K562 (cell line): ENCODE results near the gene C12orf75. TPM values are rescaled to one million over a fixed set of nuclear protein-coding genes. Genes with fewer than 3 reads are reported as not detected.

Source experiments
- ATAC-seq: fragments of 200-7000 bp; cut with Tn5 transposase; 3 replicates; pipeline ENCODE4 v1.9.1; 2020; ENCODE audit warnings: moderate library complexity
- BruUV-seq: library from RNA; stranded (reverse); fragments of 400-500 nt; replicated peaks from 2 replicates; lab custom pipeline; 2021; lab: Mats Ljungman, UMichigan
- CTCF ChIA-PET: fragments of 300-600 bp; formaldehyde crosslinking; extraction: SDS; loops from one replicate; lab custom pipeline; 2021; ENCODE audit warnings: low intra/inter-chr PET ratio; lab: Yijun Ruan, JAX
- POLR2A ChIA-PET: fragments of 300-600, 350-650 bp; sonication (Branson Sonifier 250); formaldehyde crosslinking; extraction: SDS; loops from one replicate; lab custom pipeline; 2021; ENCODE audit warnings: antibody characterized with exemption, inconsistent platforms; lab: Yijun Ruan, JAX
- DNase-seq, 4 experiments: peaks; one replicate each; pipeline versions ENCODE4 v3.0.0 to v3.0.0-alpha.2; 2011 to 2018; ENCODE audit warnings: low spot score in 3 of 4, mixed read lengths in 3 of 4; ENCODE audit errors: extremely low read depth in 1 of 4
- FAIRE-seq: peaks from 2 replicates; lab custom pipeline; 2011; peaks lifted over from hg19 to GRCh38; lab: Jason Lieb, UNC
- H2AFZ ChIP-seq: 2 replicates; pipeline ENCODE4 v1.6.0; 2011; ENCODE audit warnings: low read depth, low read length, control low read depth, inconsistent platforms
- H3K27ac ChIP-seq: fragments of 200-600 bp; 3 replicates; pipeline ENCODE4 v1.8.0; 2011; ENCODE audit warnings: low read depth, mild to moderate bottlenecking, control low read depth, inconsistent platforms, low read length, moderate library complexity, mixed read lengths; ENCODE audit errors: extremely low read depth
- H3K27me3 ChIP-seq, 2 experiments: fragments of 300-600 bp in 1 of 2; 2 replicates in 1 of 2; 3 replicates in 1 of 2; pipeline versions ENCODE4 v1.6.0 to v1.8.0; 2011; ENCODE audit warnings: inconsistent platforms in 2 of 2, low read length in 2 of 2, mild to moderate bottlenecking in 1 of 2, mixed read lengths in 1 of 2, moderate library complexity in 1 of 2; ENCODE audit not compliant: control insufficient read depth in 2 of 2, insufficient read depth in 2 of 2
- H3K36me3 ChIP-seq: fragments of 300-600 bp; 3 replicates; pipeline ENCODE4 v1.8.0; 2011; ENCODE audit warnings: mild to moderate bottlenecking, low read length, inconsistent platforms; ENCODE audit not compliant: control insufficient read depth, insufficient read depth
- H3K4me1 ChIP-seq, 2 experiments: fragments of 200-600 bp in 1 of 2; replicated peaks in 1 of 2; 2 replicates in 1 of 2; 3 replicates in 1 of 2; pipeline versions ENCODE4 v1.5.1 to v1.8.0; 2011; ENCODE audit warnings: inconsistent platforms in 2 of 2, low read length in 2 of 2, mild to moderate bottlenecking in 1 of 2, mixed read lengths in 1 of 2, moderate library complexity in 1 of 2; ENCODE audit not compliant: control insufficient read depth in 2 of 2, insufficient read depth in 2 of 2
- H3K4me2 ChIP-seq: 2 replicates; pipeline ENCODE4 v1.6.1; 2011; ENCODE audit warnings: low read length, control low read depth, inconsistent platforms, mixed read lengths; ENCODE audit not compliant: insufficient read depth
- H3K4me3 ChIP-seq: fragments of 200-600 bp; sonication (generic), shearing (Covaris generic); 2 replicates; pipeline ENCODE4 v1.5.1; 2016; ENCODE audit warnings: control low read depth, inconsistent platforms
- H3K79me2 ChIP-seq: fragments of 200-600 bp; 3 replicates; pipeline ENCODE4 v1.8.0; 2011; ENCODE audit warnings: low read length, inconsistent platforms; ENCODE audit not compliant: control insufficient read depth, insufficient read depth
- H3K9ac ChIP-seq, 2 experiments: 2 replicates each; pipeline versions ENCODE4 v1.6.0 to v1.6.1; 2011; ENCODE audit warnings: low read depth in 2 of 2, low read length in 2 of 2, control low read depth in 1 of 2, inconsistent platforms in 1 of 2, mild to moderate bottlenecking in 1 of 2, mixed read lengths in 1 of 2; ENCODE audit not compliant: insufficient read depth in 1 of 2
- H3K9me1 ChIP-seq: one replicate; pipeline ENCODE4 v1.6.0; 2011; ENCODE audit warnings: inconsistent platforms, mild to moderate bottlenecking, low read length, moderate library complexity; ENCODE audit not compliant: control insufficient read depth, insufficient read depth
- H3K9me3 ChIP-seq: replicated peaks from 2 replicates; pipeline ENCODE4 v1.5.1; 2011; ENCODE audit warnings: low read depth, low read length, inconsistent platforms; ENCODE audit not compliant: control insufficient read depth, insufficient read depth
- H4K20me1 ChIP-seq: replicated peaks from 2 replicates; pipeline ENCODE4 v1.6.1; 2011; ENCODE audit warnings: low read length, inconsistent platforms, mixed read lengths; ENCODE audit not compliant: control insufficient read depth, insufficient read depth
- EHMT2 ChIP-seq: fragments of 450-650 bp; IDR thresholded peaks from 2 replicates; pipeline ENCODE4 v1.6.1; 2018; ENCODE audit warnings: antibody characterized with exemption
- NR2C1 ChIP-seq, 2 experiments: fragments of 450-650 bp; IDR thresholded peaks; 2 replicates each; pipeline ENCODE4 v1.6.1; 2017; ENCODE audit warnings: mild to moderate bottlenecking in 2 of 2, antibody characterized with exemption in 1 of 2, inconsistent platforms in 1 of 2, missing compliant biosample characterization in 1 of 2, missing genetic modification characterization in 1 of 2
- SMARCA4 ChIP-seq: fragments of 450-650 bp; IDR thresholded peaks from 2 replicates; pipeline ENCODE4 v1.6.1; 2016
- SOX6 ChIP-seq: fragments of 450-650 bp; IDR thresholded peaks from 2 replicates; pipeline ENCODE4 v1.6.1; 2014; ENCODE audit warnings: mild to moderate bottlenecking
- ZNF444 ChIP-seq: fragments of 250-450 bp; sonication (Bioruptor Pico); IDR thresholded peaks from 2 replicates; pipeline ENCODE4 v1.4.0; 2020; ENCODE audit warnings: mild to moderate bottlenecking, moderate library complexity
- WGBS: fragments of 100-300 bp; shearing (Covaris generic); methylation state at CpG from one replicate; pipeline ENCODE4 v1.1.6; 2016; ENCODE audit warnings: low coverage, mixed read lengths; ENCODE audit not compliant: insufficient coverage; ENCODE audit errors: missing lambda C conversion rate; 5-methylcytosine and 5-hydroxymethylcytosine counted together
- in situ Hi-C: fragments of 300-500 bp; cut with MboI; formaldehyde crosslinking; loops from 4 replicates; pipeline ENCODE4 v1.15.0; 2018; ENCODE audit warnings: inconsistent platforms, mixed read lengths
- intact Hi-C: fragments of 100-400 bp; cut with micrococcal nuclease; formaldehyde crosslinking; loops from 2 replicates; pipeline ENCODE4 v1.14.2; 2022
- polyA plus RNA-seq, 8 experiments: library from polyadenylated mRNA; depleted of rRNA in 4 of 8; stranded (reverse) in 5 of 8; unstranded in 3 of 8; fragments of >200 nt; fragmentation: Nextera tagmentation in 2 of 8; fragmentation: Illumina TruSeq in 1 of 8; extraction: Ambion mirVana in 2 of 8; extraction: Trizol in 1 of 8; gene quantifications; 2 replicates each; pipeline versions ENCODE4 v1.2.1 to v1.2.3, GENCODE V29; 2011 to 2014; ENCODE audit warnings: inconsistent platforms in 1 of 8, missing spikeins in 1 of 8
- total RNA-seq, 7 experiments: library from RNA; depleted of rRNA in 6 of 7; stranded (reverse); fragments of >200 nt in 6 of 7; fragmentation: Illumina TruSeq in 2 of 7; extraction: Trizol in 2 of 7; gene quantifications; 2 replicates each; pipeline versions ENCODE4 v1.2.1 to v1.2.3, GENCODE V29; 2011 to 2021; ENCODE audit warnings: low replicate concordance in 1 of 7

Gene C12orf75
- total and polyA plus RNA-seq, 9 of the 15 experiments (the other 6 are each of a cell fraction or from before 2014, with no cell fraction given) = 0.06 to 0.82 (median 0.26) TPM; not detected in 3

DNA sequence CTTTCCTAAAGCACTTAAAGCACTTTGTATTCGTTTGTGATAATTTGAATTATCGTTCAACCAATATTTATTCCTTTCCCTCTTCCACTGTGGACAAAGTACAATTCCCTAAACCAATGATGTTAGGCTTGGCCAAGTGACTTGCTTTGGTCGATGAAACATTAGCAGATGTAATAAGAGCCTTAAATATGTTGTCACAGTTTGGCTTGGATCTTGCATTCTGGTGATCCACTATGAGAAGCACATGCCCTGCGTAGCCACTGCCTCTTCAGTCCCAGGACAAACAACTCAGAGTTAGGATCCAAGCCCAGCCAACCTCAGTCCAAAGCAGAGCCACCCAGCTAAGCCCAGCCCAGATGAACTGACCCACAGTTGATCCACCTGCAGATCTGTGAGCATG lies 8.4 kb upstream of the C12orf75 start:
- POLR2A ChIA-PET = no interaction called here
- no peak for FAIRE-seq
- H3K79me2 ChIP-seq = no peaks in the 10 kb centered on the region

DNA sequence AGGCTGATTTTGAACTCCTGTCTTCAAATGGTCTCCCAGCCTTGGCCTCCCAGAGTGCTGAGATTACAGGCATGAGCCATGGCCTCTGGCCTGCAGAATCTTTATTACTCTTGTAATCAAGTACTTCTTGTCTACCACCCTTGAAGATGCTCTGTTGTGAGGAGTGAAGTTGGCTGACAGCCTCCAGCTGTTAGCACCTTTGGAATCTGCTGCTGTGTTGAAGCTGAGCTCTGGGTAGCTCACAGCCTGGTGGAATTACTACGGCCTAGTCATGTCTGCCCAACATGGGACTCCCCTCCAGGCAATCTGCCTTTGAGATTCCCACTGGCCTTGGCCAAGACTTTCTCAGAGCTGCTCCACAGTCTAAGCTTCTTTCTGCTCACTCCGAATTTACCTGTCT lies 5.8 kb upstream of the C12orf75 start:
- CTCF ChIA-PET = no interaction called here
- Histone ChIP-seq H3K9ac (no peak overlapping the region), H3K9me3 (no peaks in the 10 kb centered on the region), H3K27ac (no peak overlapping the region), H2AFZ (no peak overlapping the region), H3K36me3 (no peaks in the 10 kb centered on the region), H3K4me1 (no peaks in the 10 kb centered on the region), H3K9me1 (no peaks in the 10 kb centered on the region), H3K79me2 (no peaks in the 10 kb centered on the region), H3K4me2 (no peak overlapping the region), H3K4me3 (no peak overlapping the region)
- intact Hi-C loops (no loop called here), in situ Hi-C loops (no loop called here)
- POLR2A ChIA-PET = interaction anchor here (0.5 kb wide), 1 partner anchor 870 kb away, joined by 3 read pairs; no protein-coding TSS in a partner anchor
- no TSS peak for BruUV-seq
- ATAC-seq (no peak), DNase-seq (no peak), FAIRE-seq (no peak)
- TF ChIP-seq ZNF444 (CRISPR knock-in tag) (no peak), SOX6 (no peak), NR2C1 (IDR thresholded peaks at IDR 0.05) (no peak), NR2C1 (tag; IDR thresholded peaks at IDR 0.05) (no peak)
- TF ChIP-seq, all 486 proteins: peak for 0
- no peaks in the 10 kb centered on the region for H4K20me1 ChIP-seq
- H3K27me3 ChIP-seq = peaks cover 12 to 25% of the 10 kb centered on the region in 2 experiments; a peak in 4 of 5 replicates
- WGBS = 0% methylated on average over 2 of the region's 2 CpGs

More for the DNA sequence above, 8.4 kb upstream of the C12orf75 start:
- H4K20me1 ChIP-seq = no peaks in the 10 kb centered on the region
- 2% methylated on average over 4 of the region's 4 CpGs for WGBS
- no peak overlapping the region for H3K9ac ChIP-seq
- no peak overlapping the region for H3K4me2 ChIP-seq
- CTCF ChIA-PET = no interaction called here
- no TSS peak for BruUV-seq
- H3K36me3 ChIP-seq = no peaks in the 10 kb centered on the region
- no peak overlapping the region for H3K27ac ChIP-seq
- no peaks in the 10 kb centered on the region for H3K4me1 ChIP-seq
- no peak for DNase-seq
- H3K9me3 ChIP-seq = no peaks in the 10 kb centered on the region
- H3K4me3 ChIP-seq = no peak overlapping the region
- in situ Hi-C loops (no loop called here), intact Hi-C loops (no loop called here)
- no peaks in the 10 kb centered on the region for H3K9me1 ChIP-seq
- no peak overlapping the region for H2AFZ ChIP-seq
- peaks cover 2 to 29% of the 10 kb centered on the region in 2 experiments; a peak in 4 of 5 replicates for H3K27me3 ChIP-seq
- no peak for TF ChIP-seq EHMT2
- no peak for TF ChIP-seq SMARCA4
- no peak for ATAC-seq
